Measurements from ENCODE around the gene COL27A1. TPM values are rescaled to one million over a fixed set of nuclear protein-coding genes. Genes with fewer than 3 reads are reported as not detected.

Gene COL27A1
- total and polyA plus RNA-seq, 2 donors (not counting 3 experiments of a cell fraction or from before 2014, with no cell fraction given), result 14.7 to 49.1 TPM

- DNase-seq (ENCODE audit: low read depth, low spot score) (no peak), FAIRE-seq (no peak)
- intact Hi-C loops (cut with micrococcal nuclease), result no loop called here
- CTCF ChIA-PET, result interaction anchor here (1.6 to 2.6 kb wide), 3 partner anchors 14 to 179 kb away, joined by 3 to 15 read pairs (median 9); no protein-coding TSS in a partner anchor
- H3K4me2 ChIP-seq (ENCODE audit: insufficient read depth, low read length), result no peak overlapping the region
- POLR2A ChIA-PET, result no interaction called here
- H3K4me3 ChIP-seq (replicated peaks in 1 of 3; ENCODE audit: insufficient read depth in 1 of 3, low read depth in 1 of 3, low read length in 3 of 3), result no peak overlapping the region
- H4K20me1 ChIP-seq (replicated peaks; ENCODE audit: control insufficient read depth, extremely low read depth, insufficient read depth, low read length), result no peaks in the 10 kb centered on the region
- H3K4me1 ChIP-seq (ENCODE audit: control insufficient read depth, extremely low read depth, insufficient read depth, low read length), result no peaks in the 10 kb centered on the region
- no peak overlapping the region for H3K27ac ChIP-seq (ENCODE audit: insufficient read depth, low read depth, low read length)
- dilution Hi-C loops (cut with MboI; ENCODE audit: extremely low pct_ligation_motif_present, low sequenced_read_pairs), result no loop called here
- no peaks in the 10 kb centered on the region for H3K36me3 ChIP-seq (ENCODE audit: control insufficient read depth in 2 of 2, extremely low read depth in 1 of 2, insufficient read depth in 2 of 2, low read length in 2 of 2)
- no peak overlapping the region for H3K9ac ChIP-seq (replicated peaks; ENCODE audit: extremely low read depth, insufficient read depth, low read length)
- H3K79me2 ChIP-seq (ENCODE audit: control insufficient read depth, insufficient read depth, low read length), result no peaks in the 10 kb centered on the region
- H3K27me3 ChIP-seq (ENCODE audit: control insufficient read depth in 2 of 2, insufficient read depth in 2 of 2, low read length in 2 of 2), result peaks cover 24 to 25% of the 10 kb centered on the region in 2 experiments
- no peak overlapping the region for H2AFZ ChIP-seq (ENCODE audit: low read depth, low read length)
- TF ChIP-seq JUN (IDR thresholded peaks at IDR 0.05; ENCODE audit: borderline replicate concordance, insufficient read depth, insufficient read length, low read depth) (no peak), POLR2A (IDR thresholded peaks at IDR 0.05; ENCODE audit: low read depth, low read length) (no peak), MAX (IDR thresholded peaks at IDR 0.05; ENCODE audit: insufficient read depth, insufficient read length) (no peak), GATA2 (IDR thresholded peaks at IDR 0.05; ENCODE audit: insufficient read depth, insufficient read length, low read depth, low read length) (no peak), FOS (IDR thresholded peaks at IDR 0.05; ENCODE audit: borderline replicate concordance, insufficient read depth, low read length) (no peak), MYC (IDR thresholded peaks at IDR 0.05; ENCODE audit: low read depth, low read length) (no peak), POLR2AphosphoS5 (IDR thresholded peaks at IDR 0.05; ENCODE audit: insufficient read depth, low read depth, low read length) (no peak), EZH2 (IDR thresholded peaks at IDR 0.05; ENCODE audit: borderline replicate concordance, low read depth, low read length, severe bottlenecking) (no peak)
- TF ChIP-seq, protein P1, sequence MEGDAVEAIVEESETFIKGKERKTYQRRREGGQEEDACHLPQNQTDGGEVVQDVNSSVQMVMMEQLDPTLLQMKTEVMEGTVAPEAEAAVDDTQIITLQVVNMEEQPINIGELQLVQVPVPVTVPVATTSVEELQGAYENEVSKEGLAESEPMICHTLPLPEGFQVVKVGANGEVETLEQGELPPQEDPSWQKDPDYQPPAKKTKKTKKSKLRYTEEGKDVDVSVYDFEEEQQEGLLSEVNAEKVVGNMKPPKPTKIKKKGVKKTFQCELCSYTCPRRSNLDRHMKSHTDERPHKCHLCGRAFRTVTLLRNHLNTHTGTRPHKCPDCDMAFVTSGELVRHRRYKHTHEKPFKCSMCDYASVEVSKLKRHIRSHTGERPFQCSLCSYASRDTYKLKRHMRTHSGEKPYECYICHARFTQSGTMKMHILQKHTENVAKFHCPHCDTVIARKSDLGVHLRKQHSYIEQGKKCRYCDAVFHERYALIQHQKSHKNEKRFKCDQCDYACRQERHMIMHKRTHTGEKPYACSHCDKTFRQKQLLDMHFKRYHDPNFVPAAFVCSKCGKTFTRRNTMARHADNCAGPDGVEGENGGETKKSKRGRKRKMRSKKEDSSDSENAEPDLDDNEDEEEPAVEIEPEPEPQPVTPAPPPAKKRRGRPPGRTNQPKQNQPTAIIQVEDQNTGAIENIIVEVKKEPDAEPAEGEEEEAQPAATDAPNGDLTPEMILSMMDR (IDR thresholded peaks at IDR 0.05; ENCODE audit: extremely low read depth in 1 of 2, insufficient read depth in 1 of 2, low read depth in 1 of 2, low read length in 2 of 2), result no peak
- no peaks in the 10 kb centered on the region for H3K9me1 ChIP-seq (replicated peaks; ENCODE audit: control insufficient read depth, extremely low read depth, insufficient read depth, low read length)
- H3K9me3 ChIP-seq (replicated peaks; ENCODE audit: control insufficient read depth, insufficient read depth, low read length), result no peaks in the 10 kb centered on the region
- BruUV-seq (replicated peaks), result no TSS peak
Measured at GRCh38 chr9:114112325-114112724, 43.0 kb upstream of the COL27A1 start.

Data from endothelial cell of umbilical vein (primary cell).